BLaER1 (cell line): ENCODE results near the gene BRMS1L.

ENCODE experiments used
- H3K27ac ChIP-seq: shearing (Covaris generic); formaldehyde crosslinking; 2 replicates; pipeline ENCODE4 v1.8.1; 2022
- H3K27me3 ChIP-seq: shearing (Covaris generic); formaldehyde crosslinking; 2 replicates; pipeline ENCODE4 v1.8.1; 2022
- H3K36me3 ChIP-seq: shearing (Covaris generic); formaldehyde crosslinking; 2 replicates; pipeline ENCODE4 v1.8.1; 2022
- H3K4me1 ChIP-seq: shearing (Covaris generic); formaldehyde crosslinking; 2 replicates; pipeline ENCODE4 v1.8.1; 2022
- H3K4me2 ChIP-seq: shearing (Covaris generic); formaldehyde crosslinking; 2 replicates; pipeline ENCODE4 v1.8.1; 2022
- H3K4me3 ChIP-seq: shearing (Covaris generic); formaldehyde crosslinking; 2 replicates; pipeline ENCODE4 v1.8.1; 2022
- H3K9ac ChIP-seq: shearing (Covaris generic); formaldehyde crosslinking; 2 replicates; pipeline ENCODE4 v1.8.1; 2022
- H3K9me3 ChIP-seq: shearing (Covaris generic); formaldehyde crosslinking; 2 replicates; pipeline ENCODE4 v1.8.1; 2022
- H4K20me1 ChIP-seq: shearing (Covaris generic); formaldehyde crosslinking; 2 replicates; pipeline ENCODE4 v1.8.1; 2022
- Cebpa-rat ChIP-seq: shearing (Covaris generic); IDR thresholded peaks from 2 replicates; pipeline ENCODE4 v1.8.1; 2022

BRMS1L gene

GRCh38 chr14:35883677-35884293 lies 57.6 kb downstream of the BRMS1L start:
- no peak overlapping the region for H3K9ac ChIP-seq
- no peak overlapping the region for H3K4me2 ChIP-seq
- no peaks in the 10 kb centered on the region for H3K27me3 ChIP-seq
- H3K9me3 ChIP-seq = no peaks in the 10 kb centered on the region
- H3K4me1 ChIP-seq = peaks cover 6% of the 10 kb centered on the region
- H3K27ac ChIP-seq = no peak overlapping the region
- H3K4me3 ChIP-seq = no peak overlapping the region
- H4K20me1 ChIP-seq = no peaks in the 10 kb centered on the region
- no peaks in the 10 kb centered on the region for H3K36me3 ChIP-seq
- no peak for TF ChIP-seq Cebpa-rat

DNA sequence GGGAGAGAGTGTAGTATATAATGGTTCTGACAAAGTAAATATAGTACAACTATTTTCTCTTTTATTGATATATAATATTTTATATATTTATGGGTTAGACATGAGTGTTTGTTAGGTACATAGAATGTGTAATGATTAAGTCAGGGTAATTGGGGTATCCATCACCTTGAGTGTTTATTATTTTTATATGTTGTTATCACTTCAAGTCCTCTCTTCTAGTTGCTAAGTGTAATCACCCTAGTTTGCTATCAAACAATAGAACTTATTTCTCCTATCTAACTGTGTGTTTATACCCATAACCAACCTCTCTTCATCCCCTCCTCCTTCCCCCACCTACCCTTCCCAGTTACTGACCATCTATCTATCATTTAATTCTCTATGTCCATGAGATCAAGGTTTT lies 64.2 kb downstream of the BRMS1L start:
- no peaks in the 10 kb centered on the region for H4K20me1 ChIP-seq
- no peak overlapping the region for H3K4me3 ChIP-seq
- no peaks in the 10 kb centered on the region for H3K9me3 ChIP-seq
- no peaks in the 10 kb centered on the region for H3K4me1 ChIP-seq
- no peak overlapping the region for H3K27ac ChIP-seq
- no peak overlapping the region for H3K9ac ChIP-seq
- H3K4me2 ChIP-seq = no peak overlapping the region
- H3K36me3 ChIP-seq = no peaks in the 10 kb centered on the region
- no peaks in the 10 kb centered on the region for H3K27me3 ChIP-seq
- no peak for TF ChIP-seq Cebpa-rat

- Histone ChIP-seq H3K27ac (no peak overlapping the region), H3K9ac (no peak overlapping the region), H3K9me3 (peaks cover 12% of the 10 kb centered on the region), H4K20me1 (no peaks in the 10 kb centered on the region), H3K4me2 (no peak overlapping the region), H3K4me1 (no peaks in the 10 kb centered on the region), H3K36me3 (no peaks in the 10 kb centered on the region), H3K4me3 (no peak overlapping the region), H3K27me3 (no peaks in the 10 kb centered on the region)
- no peak for TF ChIP-seq Cebpa-rat
Observed at GRCh38 chr14:35895256-35895655, 69.1 kb downstream of the BRMS1L start.

- Histone ChIP-seq H3K27ac (no peak overlapping the region), H3K36me3 (no peaks in the 10 kb centered on the region), H3K9ac (no peak overlapping the region), H3K4me1 (no peaks in the 10 kb centered on the region), H4K20me1 (no peaks in the 10 kb centered on the region), H3K9me3 (peaks cover 12% of the 10 kb centered on the region), H3K27me3 (no peaks in the 10 kb centered on the region), H3K4me2 (no peak overlapping the region), H3K4me3 (no peak overlapping the region)
- TF ChIP-seq Cebpa-rat = no peak
Observed at GRCh38 chr14:35897616-35898111, 71.5 kb downstream of the BRMS1L start.

DNA sequence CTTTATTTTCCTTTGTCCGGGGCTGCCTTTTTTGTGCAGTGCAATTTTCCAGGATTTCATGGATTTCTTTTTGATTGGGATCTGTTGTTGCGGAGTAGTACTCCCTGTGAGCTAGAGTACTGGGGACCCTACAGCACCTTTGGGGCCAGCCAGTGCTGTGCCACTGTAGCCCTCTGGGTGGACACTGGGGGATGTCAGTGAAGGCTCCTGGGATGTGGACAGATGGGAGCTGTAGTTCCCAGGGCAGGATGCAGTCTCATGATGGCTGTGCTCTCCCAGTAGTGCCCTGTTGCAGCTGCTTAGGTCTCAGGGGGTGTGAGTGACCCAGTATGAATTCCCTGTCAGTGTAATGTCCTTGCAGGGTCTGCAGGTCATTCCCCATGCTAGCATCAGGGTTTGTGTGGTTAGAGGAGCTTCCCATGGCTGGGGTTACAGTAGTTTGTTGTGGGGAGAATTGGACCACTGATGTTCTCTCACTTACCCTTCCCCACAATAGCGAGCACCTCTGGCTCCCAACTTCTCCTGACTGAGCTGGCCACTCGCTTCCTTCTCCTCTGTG lies 72.2 kb downstream of the BRMS1L start:
- TF ChIP-seq Cebpa-rat = no peak
- no peaks in the 10 kb centered on the region for H4K20me1 ChIP-seq
- H3K4me2 ChIP-seq = no peak overlapping the region
- no peak overlapping the region for H3K27ac ChIP-seq
- H3K4me3 ChIP-seq = no peak overlapping the region
- H3K27me3 ChIP-seq = no peaks in the 10 kb centered on the region
- H3K36me3 ChIP-seq = no peaks in the 10 kb centered on the region
- H3K9ac ChIP-seq = no peak overlapping the region
- H3K4me1 ChIP-seq = no peaks in the 10 kb centered on the region
- peaks cover 12% of the 10 kb centered on the region for H3K9me3 ChIP-seq

- Histone ChIP-seq H3K4me2 (no peak overlapping the region), H4K20me1 (no peaks in the 10 kb centered on the region), H3K27ac (no peak overlapping the region), H3K36me3 (no peaks in the 10 kb centered on the region), H3K9ac (no peak overlapping the region), H3K4me3 (no peak overlapping the region), H3K9me3 (peaks cover 10% of the 10 kb centered on the region), H3K4me1 (no peaks in the 10 kb centered on the region), H3K27me3 (no peaks in the 10 kb centered on the region)
- no peak for TF ChIP-seq Cebpa-rat
Observed at GRCh38 chr14:35900741-35901140, 74.6 kb downstream of the BRMS1L start.

DNA sequence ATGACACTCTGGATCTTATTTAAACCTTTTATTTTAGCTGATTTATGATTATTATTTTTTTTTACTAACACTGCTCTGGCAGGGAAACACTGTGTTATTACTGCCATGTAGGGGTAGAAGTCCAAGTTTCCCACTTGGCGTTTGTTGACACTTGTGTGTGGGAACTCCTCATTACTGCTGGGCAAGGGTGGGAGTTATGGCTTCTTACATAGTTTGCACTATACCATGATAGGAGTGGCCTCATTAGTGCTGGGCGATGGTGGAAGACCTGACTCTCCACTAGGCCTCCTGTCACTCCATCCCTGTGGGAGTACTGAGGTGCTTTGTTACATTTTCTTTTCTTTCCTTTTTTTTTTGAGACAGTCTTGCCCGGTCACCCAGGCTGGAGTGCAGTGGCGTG lies 83.5 kb downstream of the BRMS1L start:
- H3K36me3 ChIP-seq = no peaks in the 10 kb centered on the region
- H4K20me1 ChIP-seq = no peaks in the 10 kb centered on the region
- H3K4me1 ChIP-seq = peaks cover 8% of the 10 kb centered on the region
- no peak overlapping the region for H3K4me2 ChIP-seq
- H3K27ac ChIP-seq = no peak overlapping the region
- H3K9ac ChIP-seq = no peak overlapping the region
- no peak for TF ChIP-seq Cebpa-rat
- no peak overlapping the region for H3K4me3 ChIP-seq
- H3K9me3 ChIP-seq = no peaks in the 10 kb centered on the region
- no peaks in the 10 kb centered on the region for H3K27me3 ChIP-seq

- Histone ChIP-seq H3K9me3 (no peaks in the 10 kb centered on the region), H3K4me2 (0 out of 2 replicates have a peak overlapping the region, but pooled peaks have one; percentile 3), H3K4me3 (no peak overlapping the region), H3K9ac (no peak overlapping the region), H3K27ac (no peak overlapping the region), H4K20me1 (no peaks in the 10 kb centered on the region), H3K36me3 (no peaks in the 10 kb centered on the region), H3K4me1 (peaks cover 8% of the 10 kb centered on the region), H3K27me3 (no peaks in the 10 kb centered on the region)
- TF ChIP-seq Cebpa-rat = no peak
Observed at GRCh38 chr14:35910191-35910590, 84.1 kb downstream of the BRMS1L start.

DNA sequence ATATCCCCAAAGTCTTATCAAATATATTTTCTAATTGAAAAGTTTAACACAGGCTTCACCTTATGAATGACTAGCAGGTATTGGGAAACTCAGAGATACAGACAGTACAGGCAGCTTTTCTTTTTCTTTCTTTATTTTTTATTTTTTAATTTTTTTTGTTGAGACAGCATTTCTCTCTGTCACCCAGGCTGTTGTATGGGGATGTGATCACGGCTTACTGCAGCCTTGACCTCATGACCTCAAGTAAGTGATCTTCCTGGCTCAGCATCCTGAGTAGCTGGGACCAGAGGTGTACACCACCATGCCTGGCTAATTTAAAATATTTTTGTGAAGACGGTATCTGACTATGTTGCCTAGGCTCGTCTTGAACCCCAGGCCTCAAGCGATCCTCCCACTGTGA lies 85.0 kb downstream of the BRMS1L start:
- Histone ChIP-seq H4K20me1 (no peaks in the 10 kb centered on the region), H3K4me1 (peaks cover 8% of the 10 kb centered on the region), H3K27me3 (no peaks in the 10 kb centered on the region), H3K36me3 (no peaks in the 10 kb centered on the region), H3K9ac (no peak overlapping the region), H3K4me3 (no peak overlapping the region), H3K4me2 (no peak overlapping the region), H3K27ac (no peak overlapping the region), H3K9me3 (no peaks in the 10 kb centered on the region)
- no peak for TF ChIP-seq Cebpa-rat

DNA sequence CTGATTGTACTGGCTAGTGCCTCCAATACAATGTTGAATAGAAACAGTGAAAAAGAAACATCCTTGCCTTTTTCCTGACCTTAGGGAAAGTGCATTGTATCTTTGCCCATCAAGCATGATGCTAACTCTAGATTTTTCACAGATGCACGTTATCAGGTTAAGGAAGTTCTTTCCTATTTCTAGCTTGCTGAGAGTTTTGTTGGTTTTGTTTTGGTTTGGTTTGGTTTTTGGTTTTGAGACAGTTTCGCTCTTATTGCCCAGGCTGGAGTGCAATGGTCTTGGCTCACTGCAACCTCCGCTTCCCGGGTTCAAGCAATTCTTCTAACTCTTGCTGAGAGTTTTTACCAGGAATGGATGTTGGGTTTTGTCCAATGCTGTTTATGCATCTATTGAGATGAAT lies 89.0 kb downstream of the BRMS1L start:
- Histone ChIP-seq H3K36me3 (no peaks in the 10 kb centered on the region), H3K4me2 (no peak overlapping the region), H3K9me3 (no peaks in the 10 kb centered on the region; the same call in 1 of the 2 replicates), H3K27me3 (no peaks in the 10 kb centered on the region), H3K4me3 (no peak overlapping the region), H4K20me1 (no peaks in the 10 kb centered on the region), H3K4me1 (peaks cover 4% of the 10 kb centered on the region), H3K27ac (no peak overlapping the region), H3K9ac (no peak overlapping the region)
- no peak for TF ChIP-seq Cebpa-rat
